ENCODE measurements around the gene RREB1. TPM values are rescaled to one million over a fixed set of nuclear protein-coding genes. Genes with fewer than 3 reads are reported as not detected.

Gene RREB1
- total RNA-seq, 4 donors from 2014 or later: 17.7 to 36.6 (median 28.8) TPM

DNA sequence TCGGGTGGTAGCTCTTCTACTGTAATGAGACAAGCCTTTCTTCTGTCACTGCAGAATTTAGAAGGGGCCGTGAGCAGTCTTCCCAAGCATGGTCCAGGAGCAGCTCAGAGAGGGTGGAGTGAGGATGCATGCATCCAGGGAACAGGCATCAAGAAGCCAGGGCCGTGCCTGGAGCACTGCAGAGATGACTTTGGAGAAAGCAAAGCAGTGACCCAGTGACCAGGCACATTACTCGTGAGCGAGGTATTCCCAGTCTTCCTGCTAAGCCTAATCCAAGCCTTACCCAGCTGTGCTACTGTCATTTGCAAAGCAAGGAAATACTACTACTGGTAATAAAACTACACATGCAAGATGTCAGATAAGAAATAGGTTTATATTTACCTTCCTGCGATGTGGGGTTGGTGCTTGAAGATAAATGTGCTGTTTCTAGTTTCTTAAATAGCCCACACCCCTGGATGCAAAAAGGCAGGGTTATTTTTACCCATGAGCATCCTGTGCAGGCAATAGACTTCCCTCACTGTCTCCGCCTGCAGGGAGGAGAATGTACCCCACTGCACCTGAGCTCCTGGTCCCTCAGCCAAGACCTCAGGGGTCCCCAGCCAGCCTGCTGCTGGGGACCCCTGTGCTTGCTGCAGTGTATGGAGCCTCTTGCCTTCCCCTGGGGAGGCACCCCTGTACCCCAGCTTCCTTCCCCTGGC is 142.3 kb downstream of the RREB1 start:
- Histone ChIP-seq H3K9me3 (no peaks in the 10 kb centered on the region), H3K27ac (replicated peaks in 1 of 4) (no peak overlapping the region), H3K27me3 (no peaks in the 10 kb centered on the region), H3K4me3 (no peak overlapping the region), H3K4me1 (peaks cover 0 to 8% (median 0%) of the 10 kb centered on the region in 4 donors), H3K36me3 (peaks cover 35 to 74% (median 63%) of the 10 kb centered on the region in 4 donors)
- intact Hi-C loops (cut with DNase I): loop anchor here (10.0 kb wide), 1 partner anchor 335 kb away; no protein-coding TSS in a partner anchor
- 83% methylated on average over 7 of the region's 7 CpGs for WGBS
- TF ChIP-seq EP300 (IDR thresholded peaks at IDR 0.05): no peak
- no peak for TF ChIP-seq POLR2A (IDR thresholded peaks at IDR 0.05; ENCODE audit: low read depth)
- no peak for TF ChIP-seq POLR2AphosphoS5 (IDR thresholded peaks at IDR 0.05)
- DNase-seq (ENCODE audit: extremely low spot score): no peak

DNA sequence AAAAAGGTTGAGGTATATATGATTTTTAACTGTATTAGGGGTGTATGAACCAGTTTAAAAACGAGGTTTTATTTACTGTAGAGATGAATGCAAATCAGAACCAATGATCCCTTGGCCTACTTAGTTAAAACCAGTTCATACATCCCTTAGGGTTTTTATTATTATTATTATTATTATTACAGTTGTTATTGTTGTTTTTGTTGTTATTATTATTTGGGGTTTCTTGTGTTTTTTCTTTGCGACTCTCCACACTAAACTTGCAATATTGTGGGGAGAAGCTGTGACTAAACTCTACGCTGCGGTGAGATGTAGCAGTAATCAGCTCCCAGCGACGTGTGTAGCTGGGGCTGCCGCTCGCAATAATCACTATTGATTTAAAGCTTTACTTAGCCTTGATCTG is 143.1 kb downstream of the RREB1 start:
- no peak for DNase-seq (ENCODE audit: extremely low spot score)
- WGBS: 92% methylated on average over 8 of the region's 8 CpGs
- Histone ChIP-seq H3K4me3 (no peak overlapping the region), H3K36me3 (peaks cover 35 to 67% (median 59%) of the 10 kb centered on the region in 4 donors), H3K4me1 (peaks cover 0 to 8% (median 0%) of the 10 kb centered on the region in 4 donors), H3K27ac (replicated peaks in 1 of 4) (no peak overlapping the region), H3K9me3 (peaks cover 0 to 6% (median under 1%) of the 10 kb centered on the region in 4 donors), H3K27me3 (no peaks in the 10 kb centered on the region)
- intact Hi-C loops (cut with DNase I): no loop called here
- TF ChIP-seq POLR2A (IDR thresholded peaks at IDR 0.05; ENCODE audit: low read depth) (no peak), POLR2AphosphoS5 (IDR thresholded peaks at IDR 0.05) (no peak), EP300 (IDR thresholded peaks at IDR 0.05) (no peak)
- TF ChIP-seq, protein P1, sequence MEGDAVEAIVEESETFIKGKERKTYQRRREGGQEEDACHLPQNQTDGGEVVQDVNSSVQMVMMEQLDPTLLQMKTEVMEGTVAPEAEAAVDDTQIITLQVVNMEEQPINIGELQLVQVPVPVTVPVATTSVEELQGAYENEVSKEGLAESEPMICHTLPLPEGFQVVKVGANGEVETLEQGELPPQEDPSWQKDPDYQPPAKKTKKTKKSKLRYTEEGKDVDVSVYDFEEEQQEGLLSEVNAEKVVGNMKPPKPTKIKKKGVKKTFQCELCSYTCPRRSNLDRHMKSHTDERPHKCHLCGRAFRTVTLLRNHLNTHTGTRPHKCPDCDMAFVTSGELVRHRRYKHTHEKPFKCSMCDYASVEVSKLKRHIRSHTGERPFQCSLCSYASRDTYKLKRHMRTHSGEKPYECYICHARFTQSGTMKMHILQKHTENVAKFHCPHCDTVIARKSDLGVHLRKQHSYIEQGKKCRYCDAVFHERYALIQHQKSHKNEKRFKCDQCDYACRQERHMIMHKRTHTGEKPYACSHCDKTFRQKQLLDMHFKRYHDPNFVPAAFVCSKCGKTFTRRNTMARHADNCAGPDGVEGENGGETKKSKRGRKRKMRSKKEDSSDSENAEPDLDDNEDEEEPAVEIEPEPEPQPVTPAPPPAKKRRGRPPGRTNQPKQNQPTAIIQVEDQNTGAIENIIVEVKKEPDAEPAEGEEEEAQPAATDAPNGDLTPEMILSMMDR (IDR thresholded peaks at IDR 0.05): no peak

DNA sequence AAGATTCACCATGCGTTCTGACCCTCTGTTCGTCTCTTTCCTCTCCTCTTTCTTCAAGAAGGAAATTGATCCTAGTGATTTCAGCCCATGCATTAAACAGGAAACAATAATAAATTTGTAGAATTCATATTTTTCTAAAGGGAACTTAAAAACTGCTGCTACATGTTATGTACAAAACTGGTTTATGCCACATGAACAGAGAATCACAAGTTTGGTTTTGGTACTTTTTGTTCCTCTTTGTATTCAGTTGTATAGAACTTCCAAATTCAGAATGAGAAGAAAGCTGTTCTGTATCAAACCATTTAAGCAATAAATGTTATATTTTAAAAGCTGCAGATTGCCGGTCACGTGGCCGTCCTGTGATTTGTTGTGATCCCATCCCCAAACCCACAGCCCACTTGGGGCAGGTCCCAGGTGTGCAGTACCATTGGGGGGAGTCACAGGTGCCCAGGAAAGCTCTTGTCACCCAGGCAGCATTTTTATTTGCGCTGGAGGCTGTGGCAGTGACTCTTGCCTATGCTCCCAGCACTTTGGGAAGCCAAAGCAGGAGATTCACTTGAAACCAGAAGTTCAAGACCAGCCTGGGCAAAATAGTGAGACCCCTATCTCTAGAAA is 144.0 kb downstream of the RREB1 start:
- TF ChIP-seq POLR2AphosphoS5 (IDR thresholded peaks at IDR 0.05) (no peak), POLR2A (IDR thresholded peaks at IDR 0.05; ENCODE audit: low read depth) (no peak), EP300 (IDR thresholded peaks at IDR 0.05) (no peak)
- TF ChIP-seq, protein P1 (IDR thresholded peaks at IDR 0.05): no peak
- intact Hi-C loops (cut with DNase I): no loop called here
- 88% methylated on average over 6 of the region's 6 CpGs for WGBS
- H3K27ac ChIP-seq (replicated peaks in 1 of 4): no peak overlapping the region
- no peak overlapping the region for H3K4me3 ChIP-seq
- peaks cover 0 to 14% (median 4%) of the 10 kb centered on the region in 4 donors for H3K9me3 ChIP-seq
- H3K4me1 ChIP-seq: peaks cover 0 to 8% (median 0%) of the 10 kb centered on the region in 4 donors
- H3K36me3 ChIP-seq: peaks cover 30 to 57% (median 50%) of the 10 kb centered on the region in 4 donors
- no peak for DNase-seq (ENCODE audit: extremely low spot score)
- no peaks in the 10 kb centered on the region for H3K27me3 ChIP-seq

DNA sequence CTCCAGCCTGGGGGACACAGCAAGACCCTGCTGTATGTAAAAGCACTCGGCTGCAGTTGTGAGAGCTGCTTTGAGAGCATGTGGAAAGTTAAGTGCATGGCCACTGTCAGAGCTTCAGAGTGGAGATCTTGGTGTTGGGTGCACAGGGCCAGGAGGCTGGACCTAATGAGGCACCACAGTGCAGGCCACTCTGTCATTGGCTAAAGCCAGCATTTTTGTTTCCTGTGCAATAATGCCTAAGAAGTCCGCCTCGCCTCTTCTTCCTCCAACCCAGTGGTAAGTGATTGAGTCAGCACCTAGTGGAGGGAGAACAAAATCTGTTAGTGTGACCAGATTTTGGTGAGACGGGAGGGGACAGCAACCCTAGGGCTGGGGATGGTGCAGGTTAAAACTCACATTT is 144.6 kb downstream of the RREB1 start:
- peaks cover 0 to 14% (median 4%) of the 10 kb centered on the region in 4 donors for H3K9me3 ChIP-seq
- peaks cover 0 to 8% (median 0%) of the 10 kb centered on the region in 4 donors for H3K4me1 ChIP-seq
- H3K4me3 ChIP-seq: no peak overlapping the region
- intact Hi-C loops (cut with DNase I): no loop called here
- WGBS: 73% methylated on average over 4 of the region's 4 CpGs
- no peak for DNase-seq (ENCODE audit: extremely low spot score)
- TF ChIP-seq, protein P1 (IDR thresholded peaks at IDR 0.05): no peak
- TF ChIP-seq EP300 (IDR thresholded peaks at IDR 0.05) (no peak), POLR2AphosphoS5 (IDR thresholded peaks at IDR 0.05) (no peak), POLR2A (IDR thresholded peaks at IDR 0.05; ENCODE audit: low read depth) (no peak)
- no peak overlapping the region for H3K27ac ChIP-seq (replicated peaks in 1 of 4)
- H3K27me3 ChIP-seq: no peaks in the 10 kb centered on the region
- H3K36me3 ChIP-seq: peaks cover 23 to 51% (median 44%) of the 10 kb centered on the region in 4 donors
